RWPE2 (cell line): ENCODE measurements around the gene LILRB3.
"Not testable (repeated sequence)": the region's sequence is repeated elsewhere in the genome, so short reads cannot be mapped to it uniquely, and the experiment has no call there.

Experiments
- ATAC-seq: fragments of 200-7000 bp; cut with Tn5 transposase; 3 replicates; pipeline ENCODE4 v1.9.1; 2021; ENCODE audit warnings: low read depth
- DNase-seq: peaks from one replicate; pipeline ENCODE4 v3.0.0-alpha.2; 2020; ENCODE audit warnings: low spot score
- H3K27ac ChIP-seq: fragments of 450-650 bp; 2 replicates; pipeline ENCODE4 v1.5.1; 2017; ENCODE audit warnings: mild to moderate bottlenecking; ENCODE audit not compliant: poor library complexity, severe bottlenecking
- H3K27me3 ChIP-seq: fragments of 250-450 bp; sonication (Bioruptor Pico); 2 replicates; pipeline ENCODE4 v1.5.1; 2021; ENCODE audit warnings: mild to moderate bottlenecking, moderate library complexity; ENCODE audit not compliant: insufficient read depth, poor library complexity, severe bottlenecking
- H3K36me3 ChIP-seq: fragments of 250-450 bp; sonication (Bioruptor Pico); 2 replicates; pipeline ENCODE4 v1.5.1; 2020; ENCODE audit warnings: low read depth, mild to moderate bottlenecking, moderate library complexity
- H3K4me1 ChIP-seq: fragments of 250-450 bp; sonication (Bioruptor Pico); 2 replicates; pipeline ENCODE4 v1.5.1; 2021; ENCODE audit warnings: mild to moderate bottlenecking, moderate library complexity; ENCODE audit not compliant: insufficient read depth, poor library complexity, severe bottlenecking
- H3K4me3 ChIP-seq: fragments of 250-450 bp; sonication (Bioruptor Pico); 2 replicates; pipeline ENCODE4 v1.5.1; 2021; ENCODE audit warnings: mild to moderate bottlenecking, moderate library complexity; ENCODE audit not compliant: severe bottlenecking
- H3K9me3 ChIP-seq: fragments of 250-450 bp; sonication (Bioruptor Pico); 2 replicates; pipeline ENCODE4 v1.5.1; 2021; ENCODE audit warnings: mild to moderate bottlenecking, moderate library complexity; ENCODE audit not compliant: severe bottlenecking
- TF ChIP-seq, protein P1 (sequence below): fragments of 450-650 bp; IDR thresholded peaks from one replicate; pipeline ENCODE4 v1.5.1; 2017; ENCODE audit warnings: mild to moderate bottlenecking, moderate library complexity; ENCODE audit not compliant: poor library complexity, severe bottlenecking

Gene LILRB3

DNA sequence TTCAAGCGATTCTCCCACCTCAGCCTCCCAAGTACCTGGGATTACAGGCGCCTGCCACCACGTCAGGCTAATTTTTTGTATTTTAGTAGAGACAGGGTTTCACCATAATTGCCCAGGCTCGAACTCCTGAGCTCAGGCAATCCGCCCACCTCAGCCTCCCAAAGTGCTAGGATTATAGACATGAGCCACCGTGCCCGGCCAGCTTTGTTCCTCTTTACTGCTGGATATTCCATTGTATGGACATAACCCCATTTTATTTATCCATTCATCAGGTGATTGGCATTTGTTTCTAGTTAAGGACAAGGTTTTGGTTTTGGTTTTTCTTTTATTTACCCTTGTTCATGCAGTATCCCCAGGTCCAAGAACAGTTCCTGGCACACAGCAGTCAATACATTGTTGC, 26.3 kb downstream of the LILRB3 start:
- H3K9me3 ChIP-seq, result no peaks in the 10 kb centered on the region
- no peaks in the 10 kb centered on the region for H3K4me1 ChIP-seq
- DNase-seq, result no peak
- ATAC-seq, result no peak
- TF ChIP-seq, protein P1, sequence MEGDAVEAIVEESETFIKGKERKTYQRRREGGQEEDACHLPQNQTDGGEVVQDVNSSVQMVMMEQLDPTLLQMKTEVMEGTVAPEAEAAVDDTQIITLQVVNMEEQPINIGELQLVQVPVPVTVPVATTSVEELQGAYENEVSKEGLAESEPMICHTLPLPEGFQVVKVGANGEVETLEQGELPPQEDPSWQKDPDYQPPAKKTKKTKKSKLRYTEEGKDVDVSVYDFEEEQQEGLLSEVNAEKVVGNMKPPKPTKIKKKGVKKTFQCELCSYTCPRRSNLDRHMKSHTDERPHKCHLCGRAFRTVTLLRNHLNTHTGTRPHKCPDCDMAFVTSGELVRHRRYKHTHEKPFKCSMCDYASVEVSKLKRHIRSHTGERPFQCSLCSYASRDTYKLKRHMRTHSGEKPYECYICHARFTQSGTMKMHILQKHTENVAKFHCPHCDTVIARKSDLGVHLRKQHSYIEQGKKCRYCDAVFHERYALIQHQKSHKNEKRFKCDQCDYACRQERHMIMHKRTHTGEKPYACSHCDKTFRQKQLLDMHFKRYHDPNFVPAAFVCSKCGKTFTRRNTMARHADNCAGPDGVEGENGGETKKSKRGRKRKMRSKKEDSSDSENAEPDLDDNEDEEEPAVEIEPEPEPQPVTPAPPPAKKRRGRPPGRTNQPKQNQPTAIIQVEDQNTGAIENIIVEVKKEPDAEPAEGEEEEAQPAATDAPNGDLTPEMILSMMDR, result no peak
- H3K4me3 ChIP-seq, result no peak overlapping the region
- H3K36me3 ChIP-seq, result peaks cover 27% of the 10 kb centered on the region
- no peaks in the 10 kb centered on the region for H3K27me3 ChIP-seq
- H3K27ac ChIP-seq, result no peak overlapping the region

DNA sequence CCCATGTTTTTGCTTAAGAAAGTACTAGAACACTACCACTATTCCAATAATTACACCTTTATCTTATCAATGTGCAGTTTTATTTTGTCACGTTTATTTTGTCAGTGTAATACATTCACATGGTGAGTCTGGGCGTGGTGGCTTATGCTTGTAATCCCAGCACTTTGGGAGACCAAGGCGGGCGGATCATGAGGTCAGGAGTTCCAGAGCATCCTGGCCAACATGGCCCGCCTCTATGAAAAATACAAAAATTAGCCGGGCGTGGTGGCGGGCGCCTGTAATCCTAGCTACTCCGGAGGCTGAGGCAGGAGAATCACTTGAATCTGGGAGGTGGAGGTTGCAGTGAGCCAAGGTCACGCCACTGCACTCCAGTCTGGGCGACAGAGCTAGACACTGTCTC, 28.3 kb downstream of the LILRB3 start:
- not testable (repeated sequence) for H3K27ac ChIP-seq, H3K9me3 ChIP-seq, DNase-seq, H3K4me1 ChIP-seq, ATAC-seq, H3K4me3 ChIP-seq, H3K27me3 ChIP-seq
- peaks cover 19% of the 10 kb centered on the region for H3K36me3 ChIP-seq

DNA sequence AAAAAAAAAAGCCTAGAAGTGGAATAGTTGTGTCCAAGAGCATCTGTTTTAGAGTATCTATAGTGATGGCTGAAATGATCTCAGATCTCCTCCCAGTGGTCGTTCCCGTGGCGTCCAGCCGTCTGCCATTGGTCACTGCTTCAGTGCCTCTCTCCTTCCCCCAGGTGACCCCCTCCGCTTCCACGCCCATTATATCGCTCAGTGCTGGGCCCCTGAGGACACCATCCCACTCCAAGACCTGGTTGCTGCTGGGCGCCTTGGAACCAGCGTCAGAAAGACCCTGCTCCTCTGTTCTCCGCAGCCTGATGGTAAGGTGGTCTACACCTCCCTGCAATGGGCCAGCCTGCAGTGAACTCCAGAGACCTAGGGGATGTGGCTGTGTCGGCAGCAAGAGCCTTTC, 29.8 kb downstream of the LILRB3 start:
- Histone ChIP-seq H3K27me3 (no peaks in the 10 kb centered on the region), H3K4me1 (no peaks in the 10 kb centered on the region), H3K9me3 (no peaks in the 10 kb centered on the region), H3K36me3 (peaks cover 19% of the 10 kb centered on the region), H3K27ac (no peak overlapping the region), H3K4me3 (no peak overlapping the region)
- ATAC-seq (no peak), DNase-seq (no peak)
- TF ChIP-seq, protein P1, result no peak

DNA sequence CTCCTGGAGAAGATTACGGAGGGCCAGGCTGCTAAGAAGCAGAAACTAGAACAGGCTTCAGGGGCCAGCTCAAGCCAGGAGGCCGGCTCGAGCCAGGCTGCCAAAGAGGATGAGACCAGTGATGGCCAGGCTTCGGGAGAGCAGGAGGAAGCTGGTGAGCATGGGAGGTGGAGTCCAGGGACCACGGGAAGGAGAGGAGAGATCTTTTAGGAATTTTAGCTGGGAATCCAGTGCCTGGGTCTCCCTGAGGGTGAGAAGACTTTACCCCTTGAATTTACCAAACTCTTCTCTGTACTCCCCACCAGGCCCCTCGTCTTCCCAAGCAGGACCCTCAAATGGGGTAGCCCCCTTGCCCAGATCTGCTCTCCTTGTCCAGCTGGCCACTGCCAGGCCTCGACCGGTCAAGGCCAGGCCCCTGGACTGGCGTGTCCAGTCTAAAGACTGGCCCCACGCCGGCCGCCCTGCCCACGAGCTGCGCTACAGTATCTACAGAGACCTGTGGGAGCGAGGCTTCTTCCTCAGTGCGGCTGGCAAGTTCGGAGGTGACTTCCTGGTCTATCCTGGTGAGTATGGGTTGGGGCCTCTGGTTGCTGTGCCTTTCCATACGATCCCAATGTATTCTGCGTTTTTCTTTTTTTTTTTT, 30.9 kb downstream of the LILRB3 start:
- no peak for DNase-seq

DNA sequence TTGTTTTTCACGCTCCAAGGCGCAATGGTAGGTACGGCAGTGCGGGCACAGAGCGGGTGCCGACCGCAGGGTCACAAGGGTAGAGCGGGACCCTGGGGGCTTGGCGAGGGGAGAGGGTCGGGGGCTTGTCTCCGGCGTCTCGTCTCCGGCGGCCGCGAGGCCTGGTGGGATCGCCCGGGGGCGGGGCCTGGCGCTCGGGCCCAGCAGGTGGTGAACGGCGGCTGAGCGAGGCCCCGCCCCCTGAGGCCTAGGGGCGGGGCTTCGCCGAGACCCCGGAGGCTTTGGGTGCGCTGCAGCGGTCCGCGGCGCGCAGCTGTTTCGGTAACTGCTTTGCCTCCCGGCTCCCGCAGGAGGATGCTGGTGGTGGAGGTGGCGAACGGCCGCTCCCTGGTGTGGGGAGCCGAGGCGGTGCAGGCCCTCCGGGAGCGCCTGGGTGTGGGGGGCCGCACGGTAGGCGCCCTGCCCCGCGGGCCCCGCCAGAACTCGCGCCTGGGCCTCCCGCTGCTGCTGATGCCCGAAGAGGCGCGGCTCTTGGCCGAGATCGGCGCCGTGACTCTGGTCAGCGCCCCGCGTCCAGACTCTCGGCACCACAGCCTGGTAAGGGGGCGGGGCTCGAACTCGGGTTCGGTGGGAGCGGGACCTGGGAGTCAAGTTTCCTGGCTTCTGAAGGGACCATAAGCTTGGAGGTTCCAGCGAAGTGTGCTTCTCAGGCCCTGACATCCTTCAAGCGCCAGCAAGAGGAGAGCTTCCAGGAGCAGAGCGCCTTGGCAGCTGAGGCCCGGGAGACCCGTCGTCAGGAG, 31.6 kb downstream of the LILRB3 start, which contains the start of gene TSEN34:
Gene TSEN34 (plus strand): TSS at position 298 of the 800 bp plus-strand sequence. CDS start 57 bp downstream, at position 355.
- H3K27ac ChIP-seq, result peak within 1 kb of the TSS; percentile 76
- no peaks in the 10 kb centered on the region for H3K27me3 ChIP-seq
- TF ChIP-seq, protein P1, result no peak
- peak within 1 kb of the TSS; percentile 71 for H3K4me3 ChIP-seq
- H3K36me3 ChIP-seq, result peaks cover 27% of the 10 kb centered on the region
- DNase-seq, result no peak
- H3K9me3 ChIP-seq, result no peaks in the 10 kb centered on the region
- no peaks in the 10 kb centered on the region for H3K4me1 ChIP-seq
- ATAC-seq, result peak; percentile 26

More for the DNA sequence above, 30.9 kb downstream of the LILRB3 start:
- TF ChIP-seq, protein P1, result no peak
- ATAC-seq, result no peak
- H3K36me3 ChIP-seq, result peaks cover 26% of the 10 kb centered on the region
- no peaks in the 10 kb centered on the region for H3K4me1 ChIP-seq
- H3K27me3 ChIP-seq, result no peaks in the 10 kb centered on the region
- peak overlapping the region; percentile 71 for H3K4me3 ChIP-seq
- peak overlapping the region; percentile 76 for H3K27ac ChIP-seq
- H3K9me3 ChIP-seq, result no peaks in the 10 kb centered on the region
